HG03196 (cell line): Measurements from ENCODE around the gene DRC7.

Experiments
- ATAC-seq: cut with Tn5 transposase; IDR thresholded peaks from one replicate; pipeline ENCODE4 v1.9.1; 2021; ENCODE audit not compliant: unreplicated experiment

DRC7 gene

GRCh38 chr16:57749101-57749692 lies 54.6 kb downstream of the DRC7 start:
- ATAC-seq, result no peak

GRCh38 chr16:57749856-57750452 lies 55.3 kb downstream of the DRC7 start:
- no peak for ATAC-seq

GRCh38 chr16:57750796-57751538 lies 56.4 kb downstream of the DRC7 start:
- ATAC-seq, result no peak

GRCh38 chr16:57751539-57752202 lies 57.1 kb downstream of the DRC7 start:
- no peak for ATAC-seq

- ATAC-seq, result no peak
Measured at GRCh38 chr16:57752203-57752580, 57.6 kb downstream of the DRC7 start.

GRCh38 chr16:57752581-57753447 lies 58.2 kb downstream of the DRC7 start:
- ATAC-seq, result no peak

- no peak for ATAC-seq
Measured at GRCh38 chr16:57753448-57754353, 59.1 kb downstream of the DRC7 start.

GRCh38 chr16:57754354-57755060 lies 59.9 kb downstream of the DRC7 start:
- no peak for ATAC-seq

- no peak for ATAC-seq
Measured at GRCh38 chr16:57755061-57755684, 60.6 kb downstream of the DRC7 start.

GRCh38 chr16:57755726-57756423 lies 61.3 kb downstream of the DRC7 start:
- ATAC-seq, result no peak

GRCh38 chr16:57756424-57757325 lies 62.1 kb downstream of the DRC7 start:
- no peak for ATAC-seq

GRCh38 chr16:57757326-57757786 lies 62.8 kb downstream of the DRC7 start:
- peak; percentile 68 for ATAC-seq

- no peak for ATAC-seq
Measured at GRCh38 chr16:57757883-57758282, 63.3 kb downstream of the DRC7 start.

GRCh38 chr16:57758331-57759117 lies 63.9 kb downstream of the DRC7 start:
- no peak for ATAC-seq

- no peak for ATAC-seq
Measured at GRCh38 chr16:57759131-57759530, 64.5 kb downstream of the DRC7 start.
